Pancreas (tissue), 10 donors: ENCODE measurements around the gene SEC31B. TPM values are rescaled to one million over a fixed set of nuclear protein-coding genes. Genes with fewer than 3 reads are reported as not detected.

Source experiments
- ATAC-seq, 4 donors: fragments of 200-7000 bp; cut with Tn5 transposase; one replicate each; pipeline versions ENCODE4 v1.8.0 to v1.9.1; 2020; ENCODE audit warnings: mild to moderate bottlenecking in 4 of 4, moderate library complexity in 4 of 4
- DNase-seq, 6 donors: peaks; one replicate each; pipeline ENCODE4 v3.0.0-alpha.2; 2020
- FAIRE-seq: peaks from 2 replicates; lab custom pipeline; 2012; peaks lifted over from hg19 to GRCh38; lab: Jason Lieb, UNC
- H3K27ac ChIP-seq, 4 donors: fragments of 200-600 bp; sonication (generic); 1 replicate in 3 of 4; 2 replicates in 1 of 4; pipeline versions ENCODE4 v1.5.0 to v1.8.0; 2020
- H3K27me3 ChIP-seq, 4 donors: fragments of 200-600 bp; one replicate each; pipeline ENCODE4 v1.8.0; 2021
- H3K36me3 ChIP-seq, 3 donors: fragments of 200-600 bp; sonication (generic) in 1 of 3; one replicate each; pipeline versions ENCODE4 v1.5.0 to v1.8.0; 2020 to 2021
- H3K4me1 ChIP-seq, 3 donors: fragments of 200-600 bp; one replicate each; pipeline ENCODE4 v1.8.0; 2021
- H3K4me3 ChIP-seq, 4 donors: fragments of 200-600 bp; sonication (generic) in 2 of 4; one replicate each; pipeline versions ENCODE4 v1.5.0 to v1.8.0; 2020 to 2021
- H3K9me3 ChIP-seq, 4 donors: fragments of 200-600 bp; one replicate each; pipeline ENCODE4 v1.8.0; 2021
- CTCF ChIP-seq, 4 donors: fragments of 200-600 bp; sonication (generic) in 3 of 4; IDR thresholded peaks; one replicate each; pipeline versions ENCODE4 v1.5.0 to v1.8.0; 2021; ENCODE audit warnings: antibody characterized with exemption in 4 of 4
- WGBS, 2 donors: extraction: QIAGEN DNeasy Blood & Tissue Kit; methylation state at CpG; one replicate each; pipeline ENCODE4 v1.1.7; 2013; 5-methylcytosine and 5-hydroxymethylcytosine counted together
- intact Hi-C, 3 donors: fragments of 100-400 bp; cut with DNase I; formaldehyde crosslinking; loops; one replicate each; pipeline versions ENCODE4 v1.11.1 to v1.14.2; 2022
- polyA plus RNA-seq, 2 donors: library from polyadenylated mRNA; stranded (reverse); fragments of 200-250 nt; gene quantifications; one replicate each; pipeline ENCODE4 v1.2.3, GENCODE V29; 2013
- total RNA-seq, 6 donors: library from RNA; stranded (reverse); fragmentation: NEBNext Ultra II Directional in 4 of 6; extraction: Animal tissue kit (Norgen Biotek cat#: 25700) in 4 of 6; gene quantifications; one replicate each; pipeline versions ENCODE4 v1.2.1 to v1.2.4, GENCODE V29; 2021 to 2023
- donor health status: healthy with polysubstance abuse.
- donor health status: DM: no; HTN: no; CAD: no; lungs with moderate emphysema.
- donor health status: DM: no; HTN: no; CAD: no.
- donor health status: control.
- donor health status: control.
- donor health status: Bipolar disorder and iron deficiency.
- donor health status: DM: yes; HTN: yes; CAD: no.
- donor health status: DM: no; HTN: no; CAD: no.
- donor health status: DM: no; HTN: no; CAD: no.
- donor health status: DM: yes; HTN: yes; CAD: no.

SEC31B gene
- total and polyA plus RNA-seq, 8 donors: 1.8 to 14.4 (median 2.4) TPM

- 31 to 39% methylated on average over 3 of the region's 3 CpGs for WGBS, 2 donors
- Histone ChIP-seq H3K27ac (no peak overlapping the region), H3K4me3 (no peak overlapping the region), H3K27me3 (peaks cover 0 to 9% (median 0%) of the 10 kb centered on the region in 4 donors), H3K4me1 (peaks cover 0 to 9% (median 0%) of the 10 kb centered on the region in 3 donors), H3K9me3 (no peaks in the 10 kb centered on the region), H3K36me3 (no peaks in the 10 kb centered on the region)
- no peak for ATAC-seq
- intact Hi-C loops: loop anchor here in 1 of 3 donors (10.0 kb wide), 2 partner anchors 178 to 308 kb away; partner anchors contain the start of gene PAX2
- DNase-seq: no peak
- no peak for FAIRE-seq
- no peak for TF ChIP-seq CTCF (IDR thresholded peaks at IDR 0.05)
Observed at GRCh38 chr10:100566561-100566960, 46.9 kb upstream of the SEC31B start.

GRCh38 chr10:100565206-100565985, 45.7 kb upstream of the SEC31B start:
- intact Hi-C loops: loop anchor here in 1 of 3 donors (10.0 kb wide), 2 partner anchors 179 to 309 kb away; partner anchors contain the start of gene PAX2
- WGBS, 2 donors: 50 to 55% methylated on average over 9 of the region's 9 CpGs
- no peak overlapping the region for H3K27ac ChIP-seq
- peaks cover 0 to 10% (median 0%) of the 10 kb centered on the region in 3 donors for H3K4me1 ChIP-seq
- DNase-seq (peak in 1 of 6 donors; percentile 33), FAIRE-seq (no peak), ATAC-seq (no peak)
- no peak for TF ChIP-seq CTCF (IDR thresholded peaks at IDR 0.05)
- no peaks in the 10 kb centered on the region for H3K9me3 ChIP-seq
- H3K4me3 ChIP-seq: no peak overlapping the region
- no peaks in the 10 kb centered on the region for H3K36me3 ChIP-seq
- peaks cover 0 to 9% (median 0%) of the 10 kb centered on the region in 4 donors for H3K27me3 ChIP-seq

GRCh38 chr10:100562008-100562672, 42.5 kb upstream of the SEC31B start:
- ATAC-seq (peak; percentile 95 to 99 (median 98)), FAIRE-seq (no peak), DNase-seq (peak; percentile 65 to 91 (median 85))
- Histone ChIP-seq H3K27ac (no peak overlapping the region), H3K9me3 (no peaks in the 10 kb centered on the region), H3K4me1 (peaks cover 0 to 10% (median 0%) of the 10 kb centered on the region in 3 donors), H3K27me3 (peaks cover 0 to 9% (median 0%) of the 10 kb centered on the region in 4 donors), H3K36me3 (no peaks in the 10 kb centered on the region), H3K4me3 (peak overlapping the region in 2 of 4 donors; percentile 1 to 18)
- TF ChIP-seq CTCF (IDR thresholded peaks at IDR 0.05): peak; percentile 86 to 95 (median 88)
- intact Hi-C loops: loop anchor here in 2 of 3 donors (5.0 to 10.0 kb wide), 4 partner anchors 180 to 320 kb away; partner anchors contain the start of gene PAX2 (in 1 of the 2)
- 6% methylated on average over 61 to 62 of the region's 62 CpGs for WGBS, 2 donors

- 35 to 50% methylated on average over 2 of the region's 2 CpGs for WGBS, 2 donors
- DNase-seq (no peak), ATAC-seq (no peak), FAIRE-seq (no peak)
- Histone ChIP-seq H3K27ac (no peak overlapping the region), H3K36me3 (no peaks in the 10 kb centered on the region), H3K9me3 (no peaks in the 10 kb centered on the region), H3K4me1 (peaks cover 0 to 10% (median 0%) of the 10 kb centered on the region in 3 donors), H3K27me3 (peaks cover 0 to 9% (median 0%) of the 10 kb centered on the region in 4 donors), H3K4me3 (no peak overlapping the region)
- TF ChIP-seq CTCF (IDR thresholded peaks at IDR 0.05): no peak
- intact Hi-C loops: loop anchor here in 2 of 3 donors (5.0 to 10.0 kb wide), 4 partner anchors 181 to 321 kb away; partner anchors contain the start of gene PAX2 (in 1 of the 2)
Observed at GRCh38 chr10:100561005-100561404, 41.3 kb upstream of the SEC31B start.
